ENCODE data around the gene ADARB1. TPM values are rescaled to one million over a fixed set of nuclear protein-coding genes. Genes with fewer than 3 reads are reported as not detected.

Gene ADARB1
- total RNA-seq, 4 donors from 2014 or later = 12.1 to 32.4 (median 14.4) TPM

DNA sequence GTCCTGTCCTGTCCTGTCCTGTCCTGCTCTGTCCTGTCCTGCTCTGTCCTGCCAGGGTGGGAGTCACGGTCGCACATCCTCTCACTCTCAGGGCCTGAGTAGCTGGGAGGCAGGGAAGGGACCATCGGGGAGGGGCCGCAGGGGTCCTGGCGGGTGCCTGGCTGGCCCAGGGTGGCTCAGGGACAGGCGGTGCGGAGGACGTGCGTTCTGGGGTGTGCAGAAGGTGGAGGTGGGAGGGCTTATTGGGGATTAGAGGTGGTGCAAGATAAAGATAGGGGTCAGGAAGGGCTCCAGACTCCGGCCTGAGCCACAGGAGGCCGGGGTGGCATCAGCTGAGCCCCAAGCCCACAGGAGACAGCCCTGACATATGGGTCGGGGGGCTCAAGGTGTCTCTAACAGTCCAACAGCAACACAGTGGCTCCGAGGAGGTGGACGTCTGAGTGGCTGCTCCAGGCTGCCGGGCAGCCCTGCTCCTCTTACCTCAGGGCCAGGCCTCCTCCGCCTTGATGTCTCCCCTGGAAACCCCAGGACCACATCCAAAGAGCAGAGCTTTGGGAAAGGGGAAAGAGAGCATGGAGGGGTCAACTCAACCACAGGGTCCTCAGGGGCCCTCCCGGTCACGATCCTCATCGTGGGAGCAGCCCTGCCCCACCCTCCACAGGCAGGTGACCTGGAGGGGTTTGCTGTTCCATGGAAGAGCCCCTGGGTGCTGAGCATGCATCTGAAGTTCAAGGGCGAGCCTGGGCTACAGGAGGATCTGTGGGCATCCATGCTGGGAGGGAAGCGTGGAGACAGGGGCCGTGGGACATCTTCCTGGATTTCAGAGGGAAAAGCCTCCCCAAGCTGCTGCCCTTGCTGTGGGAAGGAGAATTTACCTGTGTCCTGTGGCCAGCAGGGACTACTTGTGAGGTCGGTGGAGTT, 39.6 kb upstream of the ADARB1 start:
- TF ChIP-seq, protein P1, sequence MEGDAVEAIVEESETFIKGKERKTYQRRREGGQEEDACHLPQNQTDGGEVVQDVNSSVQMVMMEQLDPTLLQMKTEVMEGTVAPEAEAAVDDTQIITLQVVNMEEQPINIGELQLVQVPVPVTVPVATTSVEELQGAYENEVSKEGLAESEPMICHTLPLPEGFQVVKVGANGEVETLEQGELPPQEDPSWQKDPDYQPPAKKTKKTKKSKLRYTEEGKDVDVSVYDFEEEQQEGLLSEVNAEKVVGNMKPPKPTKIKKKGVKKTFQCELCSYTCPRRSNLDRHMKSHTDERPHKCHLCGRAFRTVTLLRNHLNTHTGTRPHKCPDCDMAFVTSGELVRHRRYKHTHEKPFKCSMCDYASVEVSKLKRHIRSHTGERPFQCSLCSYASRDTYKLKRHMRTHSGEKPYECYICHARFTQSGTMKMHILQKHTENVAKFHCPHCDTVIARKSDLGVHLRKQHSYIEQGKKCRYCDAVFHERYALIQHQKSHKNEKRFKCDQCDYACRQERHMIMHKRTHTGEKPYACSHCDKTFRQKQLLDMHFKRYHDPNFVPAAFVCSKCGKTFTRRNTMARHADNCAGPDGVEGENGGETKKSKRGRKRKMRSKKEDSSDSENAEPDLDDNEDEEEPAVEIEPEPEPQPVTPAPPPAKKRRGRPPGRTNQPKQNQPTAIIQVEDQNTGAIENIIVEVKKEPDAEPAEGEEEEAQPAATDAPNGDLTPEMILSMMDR (IDR thresholded peaks at IDR 0.05; ENCODE audit: low read depth) = no peak

DNA sequence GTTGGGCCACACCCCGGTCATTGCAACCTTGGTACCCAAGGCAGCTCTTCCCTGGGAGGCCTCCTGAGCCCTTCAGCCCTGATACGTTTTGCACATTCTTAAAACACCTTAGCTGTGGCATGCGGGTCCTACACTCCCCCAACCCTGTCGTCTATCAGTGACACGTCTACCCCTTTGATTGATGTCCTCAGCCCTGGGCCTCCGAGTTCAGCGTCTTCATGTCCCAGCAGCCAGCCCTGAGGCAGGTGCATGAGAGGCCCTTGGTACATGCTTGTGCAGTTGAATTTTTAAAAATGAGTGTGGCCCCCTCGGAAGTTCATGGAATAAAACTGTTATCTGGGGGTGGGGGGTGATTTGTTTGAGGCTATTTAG, 38.9 kb upstream of the ADARB1 start:
- TF ChIP-seq, protein P1 (IDR thresholded peaks at IDR 0.05; ENCODE audit: low read depth) = no peak

DNA sequence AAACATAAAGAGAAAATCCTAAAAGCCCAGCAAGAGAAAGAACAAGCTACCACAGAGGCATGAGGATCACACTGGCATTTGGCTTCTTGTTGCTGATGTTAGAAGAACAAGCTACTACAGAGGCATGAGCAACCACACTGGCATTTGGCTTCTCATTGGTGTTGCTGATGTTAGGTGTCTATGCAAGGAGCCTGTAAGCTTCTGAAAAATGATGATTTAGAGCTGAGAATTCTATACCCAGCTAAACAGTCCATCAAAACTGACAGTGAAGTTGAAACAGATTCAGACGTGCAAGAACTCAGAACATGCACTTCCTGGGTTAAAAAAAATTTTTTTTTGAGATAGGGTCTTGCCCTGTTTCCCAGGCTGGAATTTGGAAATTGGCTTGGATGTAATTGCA, 37.8 kb upstream of the ADARB1 start:
- TF ChIP-seq, protein P1 (IDR thresholded peaks at IDR 0.05; ENCODE audit: low read depth) = no peak

DNA sequence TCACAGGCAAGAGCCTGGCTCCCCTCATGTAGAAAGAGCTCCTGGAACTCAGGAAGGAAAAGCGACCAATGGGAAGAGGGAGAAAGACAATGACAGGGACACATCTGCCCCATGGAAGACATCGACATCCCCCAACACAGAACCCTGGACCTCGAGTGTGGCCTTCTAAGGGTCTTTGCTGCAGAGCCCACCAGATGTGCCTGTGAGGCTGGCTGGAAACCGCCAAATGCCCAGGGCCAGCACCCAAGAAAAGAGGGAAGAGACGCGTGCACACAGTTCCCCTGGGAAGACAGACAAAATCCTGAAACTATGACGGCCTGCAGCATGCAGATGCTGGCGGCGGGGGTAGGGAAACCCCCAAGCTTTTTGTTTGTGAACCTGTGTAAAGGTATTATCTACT, 36.4 kb upstream of the ADARB1 start:
- TF ChIP-seq, protein P1 (IDR thresholded peaks at IDR 0.05; ENCODE audit: low read depth) = no peak

GRCh38 chr21:45039317-45040156, 34.8 kb upstream of the ADARB1 start:
- TF ChIP-seq, protein P1 (IDR thresholded peaks at IDR 0.05; ENCODE audit: low read depth) = no peak

DNA sequence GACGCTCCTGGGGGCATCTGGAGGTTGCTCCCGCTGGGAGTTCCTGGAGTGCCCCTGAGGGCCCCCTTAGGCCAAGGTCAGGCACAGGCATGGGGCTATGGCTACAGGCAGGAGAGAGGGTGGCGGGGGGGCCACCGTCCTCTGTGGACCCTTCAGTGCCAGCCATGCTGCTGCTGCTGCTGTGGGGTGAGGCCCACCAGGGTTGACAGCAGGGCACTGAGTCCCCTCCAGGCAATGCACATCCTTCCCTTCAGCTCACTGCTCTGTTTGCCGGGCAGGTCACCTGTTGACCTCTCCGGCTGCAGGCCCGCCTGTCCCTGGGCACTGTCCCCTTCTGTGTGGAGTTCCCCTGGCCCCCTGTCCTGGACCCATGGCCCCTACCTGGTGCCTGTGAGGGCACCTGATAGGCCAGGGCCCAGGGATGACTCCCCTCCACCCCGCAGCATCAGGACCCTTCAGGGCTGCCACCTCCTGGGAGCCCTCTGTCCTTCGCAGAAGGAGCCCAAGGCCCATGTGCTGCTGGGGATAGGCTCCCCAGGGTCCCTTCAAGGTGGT, 34.1 kb upstream of the ADARB1 start:
- TF ChIP-seq, protein P1 (IDR thresholded peaks at IDR 0.05; ENCODE audit: low read depth) = no peak

DNA sequence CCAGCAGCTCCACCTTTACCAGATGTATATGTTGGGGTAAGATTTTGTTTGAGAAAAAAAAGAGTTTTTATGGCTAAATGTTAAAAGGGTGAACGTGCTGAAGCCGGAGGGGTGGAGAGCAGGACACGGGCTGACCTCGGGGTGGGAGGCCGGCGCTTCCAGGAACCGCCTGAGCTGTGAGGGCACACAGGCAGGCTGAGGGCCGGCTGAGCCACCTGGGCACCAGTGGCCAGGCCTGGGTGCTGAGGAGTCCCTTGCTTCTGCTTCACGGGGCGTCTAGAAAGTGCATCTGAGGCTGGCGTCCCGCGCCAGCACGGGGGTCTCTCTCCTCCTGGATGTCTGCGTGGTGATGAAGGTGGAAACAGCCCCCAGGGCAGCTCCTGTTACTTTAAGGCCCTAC, 33.6 kb upstream of the ADARB1 start:
- TF ChIP-seq, protein P1 (IDR thresholded peaks at IDR 0.05; ENCODE audit: low read depth) = no peak
